Adrenal gland (tissue), 5 donors: ENCODE data around the gene CCR3.

Source experiments
- CTCF ChIP-seq, 6 experiments: fragments of 450-650 bp in 4 of 6; fragments of 200-600 bp in 2 of 6; sonication (generic) in 1 of 6; IDR thresholded peaks; 1 replicate in 5 of 6; 2 replicates in 1 of 6; pipeline versions ENCODE4 v1.5.1 to v1.8.0; 2016 to 2021; ENCODE audit warnings: antibody characterized with exemption in 6 of 6, mild to moderate bottlenecking in 2 of 6, moderate library complexity in 1 of 6
- POLR2A ChIP-seq, 2 donors: fragments of 450-650 bp; IDR thresholded peaks; one replicate each; pipeline ENCODE4 v1.6.1; 2017; ENCODE audit warnings: antibody characterized with exemption in 2 of 2, mild to moderate bottlenecking in 2 of 2, moderate library complexity in 1 of 2
- donor health status: DM: no; HTN: no; CAD: no.

- TF ChIP-seq POLR2A (IDR thresholded peaks at IDR 0.05), result no peak
- TF ChIP-seq CTCF (IDR thresholded peaks at IDR 0.05), result no peak
Observed at GRCh38 chr3:46282041-46282440, 39.8 kb downstream of the CCR3 start.
